Neural progenitor cell (in vitro differentiated cells): ENCODE results near the gene QSOX2.

Source experiments
- CTCF ChIP-seq: fragments of 200-600 bp; sonication (generic); IDR thresholded peaks from 2 replicates; pipeline ENCODE4 v1.5.1; 2017; ENCODE audit warnings: antibody characterized with exemption, mild to moderate bottlenecking
- EZH2 ChIP-seq: fragments of 200-600 bp; sonication (generic); IDR thresholded peaks from 2 replicates; pipeline ENCODE4 v1.6.1; 2017; ENCODE audit warnings: antibody characterized with exemption, mild to moderate bottlenecking, moderate library complexity
- EZH2phosphoT487 ChIP-seq: fragments of 200-600 bp; sonication (generic); IDR thresholded peaks from 2 replicates; pipeline ENCODE4 v1.6.1; 2017; ENCODE audit warnings: antibody characterized with exemption

DNA sequence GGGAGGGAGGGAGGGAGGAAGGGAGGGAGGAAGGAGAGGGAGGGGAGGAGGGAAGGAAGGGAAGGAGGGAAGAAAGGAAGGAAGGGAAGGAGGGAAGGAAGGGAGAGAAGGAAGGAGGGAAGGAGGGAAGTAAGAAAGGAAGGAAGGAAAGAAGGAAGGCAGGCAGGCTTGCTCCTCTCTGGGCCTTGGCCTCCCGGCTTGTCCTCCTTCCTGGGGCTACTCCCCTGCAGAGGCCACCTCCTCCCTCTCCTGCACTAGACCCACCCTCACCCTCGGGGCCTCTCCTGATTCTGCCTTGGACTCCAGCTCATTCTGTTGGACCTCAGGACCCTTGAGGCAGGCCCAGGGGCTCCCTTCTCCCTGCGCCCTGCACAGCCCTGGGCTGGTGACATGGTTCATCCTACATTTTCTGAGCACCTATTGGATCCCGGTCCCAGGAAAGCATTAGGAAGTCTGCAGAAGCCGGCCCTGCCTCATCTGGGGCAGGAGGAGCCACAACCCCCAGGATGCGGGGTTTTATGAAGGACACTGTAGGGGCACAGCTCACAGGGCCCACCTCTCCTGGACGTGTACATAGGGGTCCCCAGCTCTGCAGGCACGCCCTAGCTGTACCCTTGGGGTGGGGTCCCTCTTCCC lies 63.7 kb downstream of the QSOX2 start:
- TF ChIP-seq CTCF: no peak
- no peak for TF ChIP-seq EZH2
- no peak for TF ChIP-seq EZH2phosphoT487
